B cell (primary cell): ENCODE results near the gene SSTR4. TPM values are rescaled to one million over a fixed set of nuclear protein-coding genes. Genes with fewer than 3 reads are reported as not detected.

Experiments
- ATAC-seq: fragments of 200-7000 bp; cut with Tn5 transposase; one replicate; pipeline ENCODE4 v1.10.0; 2021; ENCODE audit warnings: low read depth, mild to moderate bottlenecking, moderate number of reproducible peaks, moderate library complexity
- CTCF ChIA-PET: fragments of 350-600 bp; sonication (Branson Sonifier 250); formaldehyde crosslinking; loops from one replicate; lab custom pipeline; 2021; ENCODE audit warnings: antibody characterized with exemption, inconsistent platforms; lab: Charles Lee
- POLR2A ChIA-PET: fragments of 350-600 bp; sonication (Branson Sonifier 250); formaldehyde crosslinking; loops from one replicate; lab custom pipeline; 2021; ENCODE audit warnings: antibody characterized with exemption; lab: Charles Lee
- DNase-seq: peaks from one replicate; pipeline ENCODE4 v3.0.0; 2013
- H2AFZ ChIP-seq: 2 replicates; pipeline ENCODE4 v1.6.1; 2012; ENCODE audit warnings: mild to moderate bottlenecking, low read depth, low read length; ENCODE audit not compliant: insufficient read depth, poor library complexity, severe bottlenecking
- H3K27ac ChIP-seq, 2 donors: 1 replicate in 1 of 2; 2 replicates in 1 of 2; pipeline ENCODE4 v1.5.1; 2012 to 2013; ENCODE audit warnings: low read length in 2 of 2, mild to moderate bottlenecking in 2 of 2, moderate library complexity in 1 of 2
- H3K27me3 ChIP-seq, 4 experiments: fragments of 200-600 bp in 1 of 4; sonication (generic) in 1 of 4; replicated peaks in 1 of 4; 1 replicate in 2 of 4; 2 replicates in 2 of 4; pipeline versions ENCODE4 v1.6.1 to v1.7.0; 2013 to 2016; ENCODE audit warnings: low read length in 3 of 4, mild to moderate bottlenecking in 2 of 4, mixed read lengths in 1 of 4, moderate library complexity in 1 of 4; ENCODE audit not compliant: insufficient read depth in 4 of 4, control insufficient read depth in 3 of 4; ENCODE audit errors: control extremely low read depth in 1 of 4
- H3K36me3 ChIP-seq, 2 experiments: replicated peaks in 1 of 2; 1 replicate in 1 of 2; 2 replicates in 1 of 2; pipeline versions ENCODE4 v1.6.1 to v1.7.1; 2013; ENCODE audit warnings: low read length in 1 of 2; ENCODE audit not compliant: insufficient read depth in 2 of 2, control insufficient read depth in 1 of 2; ENCODE audit errors: control extremely low read depth in 1 of 2, extremely low read depth in 1 of 2
- H3K4me1 ChIP-seq, 2 donors: fragments of 200-600 bp in 1 of 2; sonication (generic) in 1 of 2; 1 replicate in 1 of 2; 2 replicates in 1 of 2; pipeline versions ENCODE4 v1.5.1 to v1.6.1; 2013 to 2017; ENCODE audit warnings: low read length in 2 of 2; ENCODE audit not compliant: control insufficient read depth in 2 of 2, insufficient read depth in 2 of 2
- H3K4me2 ChIP-seq: replicated peaks from 2 replicates; pipeline ENCODE3; 2012; ENCODE audit warnings: mild to moderate bottlenecking, low read depth, low read length; ENCODE audit not compliant: poor library complexity, severe bottlenecking
- H3K4me3 ChIP-seq, 5 experiments: fragments of 200-600 bp in 1 of 5; sonication (generic) in 1 of 5; 1 replicate in 3 of 5; 2 replicates in 2 of 5; pipeline versions ENCODE4 v1.5.1 to v1.7.0; 2011 to 2016; ENCODE audit warnings: low read length in 4 of 5, mild to moderate bottlenecking in 4 of 5, low read depth in 2 of 5, control low read depth in 1 of 5, moderate library complexity in 1 of 5; ENCODE audit not compliant: insufficient read depth in 1 of 5; ENCODE audit errors: control extremely low read depth in 1 of 5, extremely low read depth in 1 of 5
- H3K79me2 ChIP-seq: fragments of 200-600 bp; sonication (generic); one replicate; pipeline ENCODE4 v1.6.0; 2016; ENCODE audit warnings: low read length; ENCODE audit not compliant: control insufficient read depth, insufficient read depth
- H3K9ac ChIP-seq: fragments of 200-600 bp; sonication (generic); 2 replicates; pipeline ENCODE4 v1.6.1; 2017; ENCODE audit warnings: mild to moderate bottlenecking, low read length, moderate library complexity
- H3K9me3 ChIP-seq, 3 donors: one replicate each; pipeline versions ENCODE4 v1.6.1 to v1.7.1; 2013; ENCODE audit warnings: low read length in 2 of 3; ENCODE audit not compliant: control insufficient read depth in 2 of 3, insufficient read depth in 1 of 3; ENCODE audit errors: control extremely low read depth in 1 of 3
- H4K20me1 ChIP-seq: 2 replicates; pipeline ENCODE4 v1.6.0; 2012; ENCODE audit warnings: mild to moderate bottlenecking, low read length; ENCODE audit not compliant: insufficient read depth, control insufficient read depth, poor library complexity, severe bottlenecking
- H3K27ac Mint-ChIP-seq: one replicate; pipeline ENCODE4 v1.8.0; 2021; ENCODE audit warnings: mixed read lengths
- H3K27me3 Mint-ChIP-seq: one replicate; pipeline ENCODE4 v1.8.0; 2021; ENCODE audit warnings: mixed read lengths
- H3K4me1 Mint-ChIP-seq: one replicate; pipeline ENCODE4 v1.8.0; 2021; ENCODE audit warnings: mixed read lengths
- H3K4me3 Mint-ChIP-seq: one replicate; pipeline ENCODE4 v1.8.0; 2021; ENCODE audit warnings: mixed read lengths
- H3K9me3 Mint-ChIP-seq: one replicate; pipeline ENCODE4 v1.8.0; 2022; ENCODE audit warnings: mixed read lengths; ENCODE audit not compliant: insufficient read depth
- EZH2 ChIP-seq: IDR thresholded peaks from 2 replicates; pipeline ENCODE4 v1.6.1; 2012; ENCODE audit warnings: borderline replicate concordance, low read depth, mild to moderate bottlenecking, moderate library complexity, low read length; ENCODE audit not compliant: insufficient read depth, poor library complexity, severe bottlenecking
- WGBS: methylation state at CpG from one replicate; pipeline ENCODE4 v1.1.5; 2013; ENCODE audit warnings: missing lambda C conversion rate; ENCODE audit not compliant: insufficient coverage; 5-methylcytosine and 5-hydroxymethylcytosine counted together
- intact Hi-C: fragments of 100-400 bp; cut with micrococcal nuclease; formaldehyde crosslinking; loops from one replicate; pipeline ENCODE4 v1.10.0; 2022
- polyA plus RNA-seq: library from polyadenylated mRNA; depleted of rRNA; stranded (reverse); fragments of >200 nt; gene quantifications from 2 replicates; pipeline ENCODE4 v1.2.3, GENCODE V29; 2012
- total RNA-seq, 2 donors: library from RNA; stranded (reverse); fragments of 120-200 nt in 1 of 2; gene quantifications; 1 replicate in 1 of 2; 2 replicates in 1 of 2; pipeline versions ENCODE4 v1.2.3 to v1.2.4, GENCODE V29; 2013 to 2022
- TF ChIP-seq, protein P1 (sequence below): fragments of 200-600 bp; IDR thresholded peaks from one replicate; pipeline ENCODE4 v1.8.0; 2022; ENCODE audit warnings: antibody characterized with exemption, mild to moderate bottlenecking

SSTR4 gene
- total and polyA plus RNA-seq, 2 donors (not counting 1 experiment from before 2014, with no cell fraction given), result not detected

DNA sequence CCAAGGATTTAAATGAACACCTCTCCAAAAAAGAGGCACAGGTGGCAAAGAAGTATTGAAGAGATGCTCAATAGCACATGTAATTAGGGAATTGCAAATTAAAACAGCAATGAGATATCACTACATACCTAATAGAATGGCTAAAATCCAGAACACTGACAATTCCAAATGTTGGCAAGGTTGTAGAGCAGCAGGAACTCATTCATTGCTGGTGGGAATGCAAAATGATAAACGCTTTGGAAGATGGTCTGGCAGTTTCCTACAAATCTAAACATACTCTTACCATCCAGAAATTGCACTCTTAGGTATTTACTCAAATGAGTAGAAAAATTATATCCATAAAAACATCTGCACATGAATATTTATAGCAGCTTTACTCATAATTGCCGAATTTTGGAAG, 34.0 kb downstream of the SSTR4 start:
- H3K9me3 Mint-ChIP-seq, result no peaks in the 10 kb centered on the region
- H3K4me1 ChIP-seq, result no peaks in the 10 kb centered on the region
- ChIA-PET POLR2A (no interaction called here), CTCF (no interaction called here)
- H3K79me2 ChIP-seq, result no peaks in the 10 kb centered on the region
- no peaks in the 10 kb centered on the region for H3K27me3 ChIP-seq
- no peak overlapping the region for H3K27ac ChIP-seq
- no peaks in the 10 kb centered on the region for H3K27me3 Mint-ChIP-seq
- intact Hi-C loops, result no loop called here
- H3K36me3 ChIP-seq, result no peaks in the 10 kb centered on the region
- no peak overlapping the region for H3K27ac Mint-ChIP-seq
- H3K9ac ChIP-seq, result no peak overlapping the region
- H3K4me3 ChIP-seq, result no peak overlapping the region
- no peak for TF ChIP-seq EZH2
- TF ChIP-seq, protein P1, sequence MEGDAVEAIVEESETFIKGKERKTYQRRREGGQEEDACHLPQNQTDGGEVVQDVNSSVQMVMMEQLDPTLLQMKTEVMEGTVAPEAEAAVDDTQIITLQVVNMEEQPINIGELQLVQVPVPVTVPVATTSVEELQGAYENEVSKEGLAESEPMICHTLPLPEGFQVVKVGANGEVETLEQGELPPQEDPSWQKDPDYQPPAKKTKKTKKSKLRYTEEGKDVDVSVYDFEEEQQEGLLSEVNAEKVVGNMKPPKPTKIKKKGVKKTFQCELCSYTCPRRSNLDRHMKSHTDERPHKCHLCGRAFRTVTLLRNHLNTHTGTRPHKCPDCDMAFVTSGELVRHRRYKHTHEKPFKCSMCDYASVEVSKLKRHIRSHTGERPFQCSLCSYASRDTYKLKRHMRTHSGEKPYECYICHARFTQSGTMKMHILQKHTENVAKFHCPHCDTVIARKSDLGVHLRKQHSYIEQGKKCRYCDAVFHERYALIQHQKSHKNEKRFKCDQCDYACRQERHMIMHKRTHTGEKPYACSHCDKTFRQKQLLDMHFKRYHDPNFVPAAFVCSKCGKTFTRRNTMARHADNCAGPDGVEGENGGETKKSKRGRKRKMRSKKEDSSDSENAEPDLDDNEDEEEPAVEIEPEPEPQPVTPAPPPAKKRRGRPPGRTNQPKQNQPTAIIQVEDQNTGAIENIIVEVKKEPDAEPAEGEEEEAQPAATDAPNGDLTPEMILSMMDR, result no peak
- H2AFZ ChIP-seq, result no peak overlapping the region
- no peaks in the 10 kb centered on the region for H3K4me1 Mint-ChIP-seq
- H3K9me3 ChIP-seq, result no peaks in the 10 kb centered on the region
- no peak for ATAC-seq
- DNase-seq, result no peak
- WGBS, result no CpG with 5 or more reads among the region's 2 CpGs
- no peak overlapping the region for H3K4me2 ChIP-seq
- H3K4me3 Mint-ChIP-seq, result no peak overlapping the region
- H4K20me1 ChIP-seq, result no peaks in the 10 kb centered on the region

DNA sequence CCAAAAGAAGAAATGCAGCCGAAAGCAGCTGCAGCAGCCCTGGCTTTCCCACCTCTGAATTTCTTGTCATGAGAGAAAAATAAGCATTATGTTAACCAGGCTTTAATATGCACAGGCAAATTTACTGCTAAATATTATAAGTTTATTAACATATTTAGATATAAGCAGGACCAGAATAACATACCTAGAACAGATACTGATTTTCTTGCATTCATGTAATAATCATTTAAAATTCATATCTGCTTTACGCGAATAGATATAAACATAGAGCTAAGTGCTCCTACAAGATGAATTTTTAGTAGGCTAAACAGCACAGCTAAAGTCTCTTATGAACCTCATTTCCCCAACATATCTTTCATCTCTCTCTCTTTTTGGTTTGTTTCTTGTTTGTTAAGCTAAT, 36.3 kb downstream of the SSTR4 start:
- no peak for DNase-seq
- ATAC-seq, result no peak
- ChIA-PET CTCF (no interaction called here), POLR2A (no interaction called here)
- H3K4me1 ChIP-seq, result no peaks in the 10 kb centered on the region
- no peaks in the 10 kb centered on the region for H3K4me1 Mint-ChIP-seq
- TF ChIP-seq, protein P1, result no peak
- TF ChIP-seq EZH2, result no peak
- H3K79me2 ChIP-seq, result no peaks in the 10 kb centered on the region
- no peaks in the 10 kb centered on the region for H3K36me3 ChIP-seq
- no peaks in the 10 kb centered on the region for H3K27me3 ChIP-seq
- no peak overlapping the region for H3K27ac Mint-ChIP-seq
- no peaks in the 10 kb centered on the region for H3K9me3 Mint-ChIP-seq
- H3K27me3 Mint-ChIP-seq, result no peaks in the 10 kb centered on the region
- no CpG with 5 or more reads among the region's 3 CpGs for WGBS
- H3K9me3 ChIP-seq, result no peaks in the 10 kb centered on the region
- H3K27ac ChIP-seq, result no peak overlapping the region
- H3K4me3 ChIP-seq, result no peak overlapping the region
- intact Hi-C loops, result no loop called here
- H3K9ac ChIP-seq, result no peak overlapping the region
- no peak overlapping the region for H3K4me3 Mint-ChIP-seq
- H4K20me1 ChIP-seq, result no peaks in the 10 kb centered on the region
- no peak overlapping the region for H2AFZ ChIP-seq
- H3K4me2 ChIP-seq, result no peak overlapping the region
